AG09309 (cell line): ENCODE measurements around the gene PARN.

Source experiments
- DNase-seq: peaks from one replicate; pipeline ENCODE4 v3.0.0-alpha.2; 2010; ENCODE audit warnings: low read depth
- H3K4me3 ChIP-seq: 2 replicates; pipeline ENCODE4 v1.5.1; 2011; ENCODE audit warnings: mild to moderate bottlenecking, low read depth, low read length, moderate library complexity; ENCODE audit not compliant: control insufficient read depth
- TF ChIP-seq, protein P1 (sequence below): IDR thresholded peaks from 2 replicates; pipeline ENCODE4 v1.5.1; 2011; ENCODE audit warnings: mild to moderate bottlenecking, low read depth, low read length, inconsistent platforms; ENCODE audit not compliant: insufficient read depth, control insufficient read depth; ENCODE audit errors: missing control alignments

The PARN gene

DNA sequence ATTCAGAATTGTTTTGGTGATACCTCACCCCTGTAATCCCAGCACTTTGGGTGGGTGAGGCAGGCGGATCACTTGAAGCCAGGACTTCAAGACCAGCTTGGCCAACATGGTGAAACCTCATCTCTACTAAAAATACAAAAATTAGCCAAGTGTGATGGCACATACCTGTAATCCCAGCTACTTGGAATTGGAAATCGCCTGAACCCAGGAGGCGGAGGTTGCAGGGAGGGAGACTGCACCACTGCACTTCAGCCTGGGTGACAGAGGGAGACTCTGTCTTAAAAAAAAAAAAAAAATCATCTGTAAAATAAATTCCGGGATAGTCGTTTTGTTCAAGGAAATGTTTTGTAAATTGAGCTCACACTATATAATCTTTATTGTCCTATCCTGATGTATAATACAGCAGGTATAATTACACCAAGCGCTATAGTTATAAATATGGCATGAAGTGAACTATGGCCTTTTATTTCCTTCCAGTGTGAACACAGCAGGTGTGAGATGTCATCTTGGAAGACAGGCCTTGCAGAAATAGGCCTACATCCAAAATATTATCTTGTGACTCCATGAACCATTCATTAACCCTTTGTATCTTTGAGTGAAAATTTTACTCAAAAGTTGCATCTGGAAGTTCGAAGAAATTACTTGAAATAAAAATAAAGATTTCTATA lies 38.6 kb upstream of the PARN start:
- DNase-seq = no peak
- H3K4me3 ChIP-seq = no peak overlapping the region
- TF ChIP-seq, protein P1, sequence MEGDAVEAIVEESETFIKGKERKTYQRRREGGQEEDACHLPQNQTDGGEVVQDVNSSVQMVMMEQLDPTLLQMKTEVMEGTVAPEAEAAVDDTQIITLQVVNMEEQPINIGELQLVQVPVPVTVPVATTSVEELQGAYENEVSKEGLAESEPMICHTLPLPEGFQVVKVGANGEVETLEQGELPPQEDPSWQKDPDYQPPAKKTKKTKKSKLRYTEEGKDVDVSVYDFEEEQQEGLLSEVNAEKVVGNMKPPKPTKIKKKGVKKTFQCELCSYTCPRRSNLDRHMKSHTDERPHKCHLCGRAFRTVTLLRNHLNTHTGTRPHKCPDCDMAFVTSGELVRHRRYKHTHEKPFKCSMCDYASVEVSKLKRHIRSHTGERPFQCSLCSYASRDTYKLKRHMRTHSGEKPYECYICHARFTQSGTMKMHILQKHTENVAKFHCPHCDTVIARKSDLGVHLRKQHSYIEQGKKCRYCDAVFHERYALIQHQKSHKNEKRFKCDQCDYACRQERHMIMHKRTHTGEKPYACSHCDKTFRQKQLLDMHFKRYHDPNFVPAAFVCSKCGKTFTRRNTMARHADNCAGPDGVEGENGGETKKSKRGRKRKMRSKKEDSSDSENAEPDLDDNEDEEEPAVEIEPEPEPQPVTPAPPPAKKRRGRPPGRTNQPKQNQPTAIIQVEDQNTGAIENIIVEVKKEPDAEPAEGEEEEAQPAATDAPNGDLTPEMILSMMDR = no peak

DNA sequence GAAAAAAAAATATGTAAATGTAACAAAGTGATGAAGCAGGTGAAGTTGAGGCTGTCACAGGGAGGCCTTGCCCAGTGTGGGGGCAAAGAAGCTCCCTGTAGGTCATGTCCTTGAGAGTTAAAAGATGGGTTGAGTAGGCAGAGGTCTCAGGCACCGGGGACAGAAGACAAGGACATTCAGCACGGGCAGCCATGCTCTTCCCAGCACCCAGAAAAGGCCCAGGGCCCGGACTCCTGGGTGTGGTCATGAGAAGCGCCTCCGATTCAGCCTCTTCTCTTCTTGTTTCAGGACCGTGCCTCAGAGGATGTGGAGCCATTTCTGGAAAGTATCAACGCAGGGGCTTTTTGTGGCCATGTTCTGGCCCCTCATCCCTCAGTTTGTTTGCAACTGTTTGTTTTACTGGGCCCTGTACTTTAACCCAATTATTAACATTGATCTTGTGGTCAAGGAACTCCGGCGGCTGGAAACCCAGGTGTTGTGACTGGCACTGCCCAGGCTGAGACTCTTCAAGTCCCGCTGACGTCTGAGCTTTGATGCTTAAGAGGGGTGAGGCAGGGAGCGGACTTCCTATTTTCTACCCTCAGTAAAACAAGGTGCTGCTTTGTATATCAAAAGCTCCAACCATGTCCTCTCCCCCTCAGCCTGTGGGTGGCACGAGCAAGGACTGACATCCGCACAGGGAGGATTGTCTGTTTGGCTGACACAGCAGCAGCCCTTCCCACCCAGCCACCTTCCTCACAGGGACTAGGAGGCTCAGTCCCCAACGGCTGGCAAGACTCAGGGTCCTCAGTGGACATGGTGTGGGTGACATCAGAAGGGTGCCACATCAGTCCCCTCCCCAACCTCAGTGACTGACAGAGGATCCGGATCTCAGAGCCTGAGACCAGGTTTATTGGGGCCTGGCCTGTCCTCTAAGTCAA lies 37.5 kb upstream of the PARN start:
- no peak overlapping the region for H3K4me3 ChIP-seq
- DNase-seq = no peak
- TF ChIP-seq, protein P1 = no peak

DNA sequence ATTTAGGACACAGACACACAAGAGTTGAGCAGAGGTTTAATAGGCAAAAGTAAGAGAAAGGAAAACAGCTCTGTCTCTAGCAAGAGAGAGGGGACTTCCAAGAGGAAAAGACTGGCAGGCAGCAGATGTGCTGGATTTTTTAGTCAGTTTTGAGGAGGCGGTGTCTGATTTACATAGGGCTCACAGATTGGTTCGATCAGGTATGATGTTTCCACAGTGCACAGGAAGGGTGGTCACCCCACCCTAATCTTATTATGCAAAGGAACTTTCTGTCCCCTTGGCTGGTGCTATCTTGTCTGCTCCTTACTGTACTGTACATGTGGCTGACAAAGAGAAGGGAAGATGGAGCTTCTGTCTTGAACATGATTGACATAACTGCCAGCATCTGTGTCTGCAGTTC lies 28.0 kb upstream of the PARN start:
- DNase-seq = no peak
- no peak overlapping the region for H3K4me3 ChIP-seq
- TF ChIP-seq, protein P1 = no peak

DNA sequence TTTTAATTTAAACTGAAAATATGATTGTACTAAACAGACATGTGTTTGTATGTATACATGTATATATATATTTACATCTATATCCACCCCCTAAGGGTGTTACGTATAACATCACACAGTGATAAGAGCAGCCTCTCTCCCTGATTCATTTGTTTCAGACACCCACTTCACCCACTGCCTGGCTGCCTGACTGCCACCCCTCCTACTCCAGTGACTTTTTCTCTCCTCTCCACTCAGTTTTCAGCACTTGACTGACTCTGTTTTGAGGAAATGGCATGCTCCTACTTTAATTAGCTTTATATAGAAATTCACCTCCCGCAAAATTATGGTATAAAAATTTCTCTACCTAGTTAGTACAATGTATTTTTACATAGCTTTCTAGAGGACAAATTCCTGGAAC lies 22.7 kb upstream of the PARN start:
- DNase-seq = no peak
- TF ChIP-seq, protein P1 = no peak

DNA sequence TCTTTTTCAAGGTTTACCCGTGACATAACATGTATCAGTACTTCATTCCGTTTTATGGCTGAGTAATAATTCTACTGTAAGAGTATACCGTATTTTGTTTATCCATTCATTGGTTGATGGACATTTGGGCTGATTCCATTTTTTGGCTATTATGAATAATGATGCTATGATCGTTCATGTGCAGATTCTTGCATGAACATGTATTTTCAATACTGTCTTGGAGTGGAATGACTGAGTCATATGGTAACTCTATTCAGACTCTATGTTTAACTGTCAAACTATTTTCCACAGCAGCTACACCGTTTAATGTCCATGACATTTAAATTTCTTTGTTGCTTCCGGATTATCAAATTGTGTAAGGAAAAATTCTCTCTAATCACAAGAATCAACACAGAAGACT lies 20.6 kb upstream of the PARN start:
- no peak for DNase-seq
- H3K4me3 ChIP-seq = no peak overlapping the region
- TF ChIP-seq, protein P1 = no peak

More for the DNA sequence above, 22.7 kb upstream of the PARN start:
- no peak overlapping the region for H3K4me3 ChIP-seq

DNA sequence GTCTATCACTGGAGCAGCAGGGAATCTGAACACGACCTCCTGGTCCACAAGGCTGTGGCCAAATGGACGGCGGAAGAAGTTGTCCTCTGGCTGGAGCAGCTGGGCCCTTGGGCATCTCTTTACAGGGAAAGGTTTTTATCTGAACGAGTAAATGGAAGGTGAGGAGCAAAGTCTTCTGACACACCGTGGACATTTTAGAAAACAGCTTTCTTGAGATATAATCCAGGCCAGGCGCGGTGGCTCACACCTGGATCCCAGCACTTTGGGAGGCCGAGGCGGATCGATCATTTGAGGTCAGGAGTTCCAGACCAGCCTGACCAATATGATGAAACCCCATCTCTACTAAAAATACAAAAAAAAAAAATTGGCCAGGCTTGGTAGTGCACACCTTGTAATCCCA lies 19.8 kb upstream of the PARN start:
- no peak overlapping the region for H3K4me3 ChIP-seq
- DNase-seq = no peak
- TF ChIP-seq, protein P1 = no peak
